Measurements from ENCODE around the gene ERMAP.
"Not testable (repeated sequence)": the region's sequence is repeated elsewhere in the genome, so short reads cannot be mapped to it uniquely, and the experiment has no call there.

Gene ERMAP

DNA sequence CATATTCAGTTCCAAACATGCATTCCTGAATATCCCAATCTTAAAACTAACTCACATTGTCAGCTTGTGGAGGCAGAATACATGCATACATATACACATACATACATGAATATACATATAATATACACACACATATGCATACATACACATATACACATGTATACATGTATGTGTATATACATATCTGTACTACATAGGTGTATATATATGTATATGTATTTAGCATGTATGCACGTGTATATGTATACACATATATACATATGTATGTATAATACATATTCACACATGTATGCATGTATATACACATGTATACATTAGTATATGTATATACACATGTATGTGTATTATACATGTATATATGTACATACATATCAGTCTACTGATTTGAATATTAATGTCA, 28.3 kb downstream of the ERMAP start:
- no peak for DNase-seq

DNA sequence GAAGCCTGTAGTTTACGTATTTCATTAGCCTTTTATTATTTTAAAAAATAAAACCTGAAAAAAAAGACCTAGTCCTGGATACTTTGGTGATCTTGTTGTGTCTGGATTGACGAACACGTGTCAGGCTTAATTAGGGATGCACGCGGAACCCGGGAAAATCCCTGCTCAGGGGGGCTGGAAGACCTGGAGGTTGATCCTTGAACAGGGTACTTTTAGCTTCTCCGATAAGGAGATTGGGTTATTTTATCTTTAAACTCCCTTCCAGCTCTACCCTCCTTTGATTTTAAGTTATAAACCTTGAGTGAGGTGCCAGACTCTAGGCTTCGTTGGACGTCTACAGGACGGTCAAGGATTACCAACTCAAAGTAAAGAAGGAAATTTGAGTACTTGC, 28.9 kb downstream of the ERMAP start:
- DNase-seq: no peak

DNA sequence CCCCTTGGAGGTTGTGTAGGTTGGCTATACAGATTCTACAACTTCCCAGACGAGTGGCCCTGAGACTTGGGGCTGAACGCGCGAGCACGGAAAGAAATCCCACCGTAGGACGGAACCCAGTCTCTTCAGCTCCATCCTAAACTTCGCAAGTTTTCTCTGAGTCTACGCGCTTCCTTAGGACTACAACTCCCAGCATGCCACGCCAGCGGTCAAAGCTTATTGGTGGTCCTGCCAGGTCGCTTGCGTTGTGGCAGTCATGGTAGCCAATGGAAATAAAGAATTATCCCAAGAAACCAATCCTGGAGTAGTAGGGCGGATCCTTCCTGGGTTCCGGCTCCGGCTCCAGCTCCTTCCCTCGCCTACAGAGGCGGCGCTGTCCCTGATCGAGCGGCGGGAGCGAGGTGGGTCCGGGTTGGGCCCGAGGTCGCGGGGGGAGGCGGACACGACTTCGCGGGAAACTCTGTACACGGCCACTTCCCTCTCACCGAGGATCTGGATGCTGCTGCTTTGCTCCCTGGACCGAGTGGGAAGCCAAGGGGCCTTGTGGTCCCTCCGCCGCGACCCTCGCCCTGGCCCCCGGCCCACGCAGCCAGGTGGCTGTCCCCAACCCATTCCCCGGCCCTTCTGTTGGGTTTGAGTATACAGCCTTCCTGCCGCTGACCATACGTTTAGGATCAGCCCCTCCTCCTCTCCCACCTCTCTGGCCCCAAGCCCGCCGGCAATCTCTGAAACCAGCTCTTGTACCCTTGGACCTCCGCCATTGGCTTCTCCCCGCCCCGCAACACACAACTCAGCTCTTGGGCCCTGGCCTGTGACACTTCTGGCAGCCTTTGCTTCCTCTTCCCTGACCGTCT, 29.6 kb downstream of the ERMAP start, which contains the start of gene ZNF691:
Gene ZNF691, plus strand, starts transcription at position 357 of the 854 bp plus-strand sequence. CDS start 3,046 bp downstream, outside the sequence.
- DNase-seq: peak; percentile 68 to 87

DNA sequence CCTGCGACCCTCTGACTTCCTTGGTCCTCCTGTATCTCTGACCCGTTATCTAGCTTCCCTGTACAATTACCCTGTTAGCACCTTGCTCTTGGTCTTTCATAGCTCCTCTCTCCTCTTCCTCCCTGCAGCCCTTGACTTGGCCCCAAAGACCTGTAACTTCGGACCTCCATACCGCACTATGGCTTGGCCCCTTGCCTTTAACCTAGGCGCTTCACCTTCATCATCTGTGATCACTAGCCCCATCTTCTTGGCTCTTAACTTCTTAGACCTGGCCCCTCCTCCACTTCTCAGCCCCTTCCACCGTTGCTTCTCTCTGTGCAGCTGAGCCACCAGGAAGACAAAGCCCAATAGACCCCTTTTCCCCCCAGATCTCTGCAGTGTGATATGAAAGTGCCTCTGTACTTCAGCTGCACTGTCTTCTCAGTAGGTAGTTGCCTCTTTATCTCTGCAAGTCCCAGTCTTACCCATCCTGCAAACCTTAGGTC, 30.2 kb downstream of the ERMAP start:
- DNase-seq: no peak

DNA sequence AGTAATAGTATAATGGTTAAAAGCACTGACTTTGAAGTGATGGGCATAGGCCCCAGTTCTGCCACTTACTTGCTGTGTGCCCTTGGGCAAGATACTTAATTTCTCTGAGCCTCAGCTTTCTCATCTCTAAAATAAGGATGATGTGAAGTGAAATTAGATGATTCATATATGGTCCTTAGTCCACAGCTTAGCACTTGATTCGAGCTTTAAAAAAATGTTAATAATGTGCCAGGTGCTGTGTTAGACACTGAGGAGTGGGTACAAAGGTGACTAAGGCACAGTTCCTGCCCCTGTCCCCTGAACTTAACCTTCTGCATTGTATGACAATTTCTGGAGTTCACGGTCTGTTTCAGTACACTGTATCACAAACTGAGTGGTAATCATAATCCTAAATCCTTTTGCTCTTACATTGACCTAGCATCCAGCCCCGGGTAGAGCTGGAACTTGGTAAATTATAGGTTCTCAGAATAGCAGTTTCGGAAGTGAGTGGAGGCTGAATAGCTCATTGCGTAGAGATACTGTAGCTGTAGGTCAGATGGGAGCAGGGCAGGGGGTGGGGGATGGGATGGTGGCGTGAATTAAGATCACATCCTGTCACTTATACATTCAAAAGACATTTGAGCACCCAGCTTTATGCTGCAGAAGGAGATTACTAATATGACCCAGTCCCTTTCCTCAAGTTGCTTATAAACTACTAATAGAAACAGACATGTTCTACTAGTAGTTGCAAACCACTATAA, 31.0 kb downstream of the ERMAP start:
- no peak for DNase-seq

DNA sequence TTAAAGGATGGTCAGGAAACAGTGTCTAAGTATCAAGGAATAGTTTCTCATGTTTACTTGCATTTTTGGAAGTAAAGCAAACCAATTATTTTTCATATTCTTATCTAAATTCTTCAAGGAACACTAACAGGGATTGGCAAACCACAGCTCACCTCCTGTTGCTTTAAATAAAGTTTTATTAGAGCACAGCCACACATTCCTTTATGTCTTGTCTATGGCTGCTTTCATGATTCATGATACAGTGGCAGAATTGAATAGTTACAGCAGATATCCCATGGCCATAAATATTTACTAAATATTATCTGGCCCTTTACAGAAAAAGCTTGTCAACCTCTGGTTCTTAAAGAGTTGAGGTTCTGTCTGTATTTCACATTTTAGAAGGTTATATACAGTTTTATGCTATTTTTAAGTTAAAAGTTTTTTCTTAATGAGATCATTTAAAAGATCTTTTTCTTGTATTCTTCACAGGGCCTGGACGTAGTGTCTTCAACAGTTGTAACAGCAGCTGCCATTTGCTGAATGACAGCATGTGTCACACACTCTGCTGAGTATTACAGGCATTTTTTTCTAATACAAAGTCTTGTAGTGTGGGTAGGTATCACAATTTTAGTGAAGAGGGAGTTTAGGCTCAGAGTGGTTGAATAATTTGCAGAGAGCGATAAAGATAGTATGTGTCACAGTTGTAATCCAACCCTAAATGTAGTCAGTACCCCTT, 32.1 kb downstream of the ERMAP start:
- DNase-seq: no peak

DNA sequence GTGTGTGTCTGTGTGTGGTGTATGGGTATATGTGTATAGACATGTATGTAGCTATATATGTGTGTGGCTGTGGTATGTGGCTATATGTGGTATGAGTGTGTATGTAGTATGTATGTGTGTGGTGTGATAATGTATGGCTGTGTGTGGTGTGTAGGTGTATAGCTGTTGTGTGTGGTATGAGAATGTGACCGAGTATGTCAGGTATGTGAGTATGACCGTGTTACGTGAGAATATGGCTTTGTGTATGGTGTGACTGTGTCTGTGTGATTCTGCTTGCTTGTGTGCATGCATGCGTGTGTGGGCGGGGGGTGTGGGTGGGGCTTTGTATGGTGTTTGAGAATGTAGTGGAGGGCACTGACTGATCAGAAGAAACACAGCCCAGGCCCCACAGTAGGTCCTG, 33.0 kb downstream of the ERMAP start:
- no peak for DNase-seq

DNA sequence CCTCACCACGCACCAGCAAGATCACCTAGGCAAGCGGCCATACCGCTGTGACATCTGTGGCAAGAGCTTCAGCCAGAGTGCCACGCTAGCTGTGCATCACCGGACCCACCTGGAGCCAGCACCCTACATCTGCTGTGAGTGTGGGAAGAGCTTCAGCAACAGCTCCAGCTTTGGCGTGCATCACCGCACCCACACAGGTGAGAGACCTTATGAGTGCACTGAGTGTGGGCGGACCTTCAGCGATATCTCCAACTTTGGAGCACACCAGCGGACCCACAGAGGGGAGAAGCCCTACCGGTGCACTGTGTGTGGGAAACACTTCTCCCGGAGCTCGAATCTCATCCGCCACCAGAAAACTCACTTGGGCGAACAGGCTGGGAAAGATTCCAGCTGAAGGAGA, 34.5 kb downstream of the ERMAP start:
- DNase-seq: no peak

DNA sequence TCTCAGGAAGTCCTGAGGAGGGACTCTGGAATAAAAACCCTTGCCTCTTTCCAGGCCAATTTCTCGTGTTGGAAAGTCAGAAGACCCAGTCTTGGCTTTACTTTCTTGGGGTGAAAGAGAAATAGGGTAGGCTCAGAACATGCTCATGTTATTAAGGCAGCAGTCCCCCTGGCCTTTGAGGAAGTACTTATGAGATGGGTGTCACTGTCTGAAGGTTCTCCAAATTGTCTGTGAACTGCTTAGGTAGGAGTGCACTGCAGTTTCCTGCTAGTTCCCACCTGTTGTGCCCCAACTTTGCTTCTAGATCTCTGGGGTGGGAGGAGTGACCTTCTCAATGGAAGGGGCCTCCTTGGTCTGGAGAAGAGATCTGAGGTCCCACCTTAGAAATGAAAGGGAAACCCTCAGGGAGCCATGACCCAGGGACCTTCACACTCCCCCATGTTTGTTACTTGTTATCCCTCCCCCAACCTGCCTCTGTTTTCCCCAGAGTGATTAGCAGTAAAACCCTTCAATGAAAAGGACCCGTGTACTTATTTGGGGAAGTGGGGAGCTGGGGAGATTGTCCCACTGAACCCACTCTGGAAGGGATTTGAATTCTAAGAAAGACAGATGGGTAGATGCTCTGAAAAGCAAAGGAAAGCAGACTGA, 35.2 kb downstream of the ERMAP start:
- DNase-seq: no peak

DNA sequence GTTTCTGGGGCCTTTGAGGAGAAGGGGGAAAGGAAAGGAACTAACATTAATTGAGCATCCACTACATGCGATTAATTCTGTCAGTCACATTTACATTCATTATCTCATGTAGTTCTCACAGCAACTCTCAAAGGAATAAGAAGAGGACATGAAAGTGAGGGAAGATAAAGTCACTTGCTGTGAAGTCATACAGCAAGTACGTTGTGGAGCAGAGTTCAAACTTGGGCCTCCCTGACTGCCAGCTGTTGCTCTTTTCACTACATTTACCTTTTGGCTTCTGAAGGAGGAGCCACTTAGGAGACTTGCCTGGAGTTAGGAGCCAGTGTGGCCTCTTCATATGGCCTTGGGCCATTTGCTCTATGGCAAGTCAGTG, 35.7 kb downstream of the ERMAP start:
- DNase-seq: no peak

DNA sequence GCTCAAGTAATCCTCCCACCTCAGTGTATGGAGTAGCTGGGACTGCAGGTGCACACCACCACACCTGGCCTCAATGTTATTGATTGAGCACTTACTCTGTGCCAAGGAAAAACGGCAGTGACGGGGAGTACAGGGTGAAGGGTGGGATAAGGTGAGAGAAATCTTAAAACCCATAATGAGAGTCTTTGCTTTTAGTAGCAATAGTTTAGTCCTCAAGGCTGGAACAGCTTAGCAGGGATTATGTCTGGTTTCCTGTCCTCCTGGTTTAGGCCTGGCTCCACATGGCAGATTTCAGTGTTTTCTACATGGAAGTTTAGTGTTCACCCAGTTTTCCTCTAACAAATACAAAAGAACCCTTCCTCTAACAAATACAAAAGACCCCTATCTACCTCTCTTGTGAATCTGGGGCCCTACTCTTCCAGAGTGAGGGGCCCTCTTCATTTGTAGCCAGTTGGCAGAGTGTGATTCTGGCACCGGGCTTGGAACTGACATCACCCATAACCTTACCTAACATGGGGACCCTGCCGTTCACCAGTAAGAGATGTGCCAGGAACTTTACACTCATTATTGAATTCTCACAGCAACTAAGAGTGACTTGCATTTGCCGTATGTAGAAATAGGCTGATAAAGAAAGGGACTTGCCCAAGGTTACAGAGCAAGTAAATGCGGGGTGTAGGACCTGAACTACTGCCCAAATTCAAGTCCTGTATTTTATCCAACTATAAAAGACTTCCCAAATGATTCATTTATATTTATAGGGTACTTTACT, 36.4 kb downstream of the ERMAP start:
- DNase-seq: no peak

DNA sequence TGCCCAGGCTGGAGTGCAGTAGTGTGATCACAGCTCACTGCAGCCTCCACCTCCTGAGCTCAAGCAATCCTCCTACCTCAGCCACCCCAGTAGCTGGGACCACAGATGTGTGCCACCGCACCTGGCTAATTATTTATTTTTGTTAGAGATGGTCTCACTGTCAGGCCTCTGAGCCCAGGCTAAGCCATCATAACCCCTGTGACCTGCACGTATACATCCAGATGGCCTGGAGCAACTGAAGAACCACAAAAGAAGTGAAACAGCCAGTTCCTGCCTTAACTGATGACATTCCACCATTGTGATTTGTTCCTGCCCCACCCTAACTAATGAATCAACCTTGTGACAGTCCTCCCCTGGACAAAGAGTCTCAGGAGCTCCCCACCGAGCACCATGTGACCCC, 39.6 kb downstream of the ERMAP start:
- DNase-seq: not testable (repeated sequence)

DNA sequence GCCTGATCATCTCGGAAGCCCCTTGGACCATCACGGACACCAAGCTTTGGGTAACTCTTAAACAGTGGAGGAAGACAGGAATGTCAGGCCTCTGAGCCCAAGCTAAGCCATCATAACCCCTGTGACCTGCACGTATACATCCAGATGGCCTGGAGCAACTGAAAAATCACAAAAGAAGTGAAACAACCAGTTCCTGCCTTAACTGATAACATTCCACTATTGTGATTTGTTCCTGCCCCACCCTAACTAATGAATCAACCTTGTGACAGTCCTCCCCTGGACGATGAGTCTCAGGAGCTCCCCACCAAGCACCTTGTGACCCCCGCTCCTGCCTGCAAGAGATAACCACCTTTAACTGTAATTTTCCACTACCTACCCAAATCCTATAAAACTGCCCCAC, 42.4 kb downstream of the ERMAP start:
- DNase-seq: not testable (repeated sequence)

DNA sequence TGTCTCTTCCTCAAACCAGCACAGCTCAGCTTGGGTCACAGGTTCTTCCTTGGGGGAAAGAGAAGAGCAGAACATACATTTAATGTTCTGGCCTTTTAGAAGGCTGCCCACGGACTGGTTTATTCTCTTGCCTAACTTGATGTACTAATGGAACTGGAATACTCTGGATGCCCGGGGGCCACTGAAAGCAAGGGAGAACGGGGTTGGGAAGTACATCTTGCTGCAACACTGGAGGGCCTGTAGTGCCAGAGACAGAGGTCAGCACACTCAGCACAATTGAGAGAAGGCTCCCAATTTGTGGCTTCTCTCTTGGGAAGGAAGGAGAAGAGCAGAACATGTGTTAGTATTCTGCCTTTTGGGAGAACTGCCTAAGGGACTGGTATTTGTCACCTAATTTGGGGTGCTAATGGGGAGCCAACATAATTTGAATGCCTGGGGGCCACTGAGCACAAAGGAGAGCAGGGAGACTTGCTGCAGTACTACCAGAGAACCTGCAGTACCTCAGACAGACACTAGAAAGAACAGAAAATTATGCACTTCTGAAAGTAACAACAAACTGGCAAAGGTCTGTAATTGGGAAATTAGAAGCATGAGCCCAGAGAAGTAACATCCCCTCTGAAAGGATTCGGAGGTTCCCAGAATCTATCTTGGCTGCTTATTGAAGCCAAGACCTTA, 43.6 kb downstream of the ERMAP start:
- no peak for DNase-seq

DNA sequence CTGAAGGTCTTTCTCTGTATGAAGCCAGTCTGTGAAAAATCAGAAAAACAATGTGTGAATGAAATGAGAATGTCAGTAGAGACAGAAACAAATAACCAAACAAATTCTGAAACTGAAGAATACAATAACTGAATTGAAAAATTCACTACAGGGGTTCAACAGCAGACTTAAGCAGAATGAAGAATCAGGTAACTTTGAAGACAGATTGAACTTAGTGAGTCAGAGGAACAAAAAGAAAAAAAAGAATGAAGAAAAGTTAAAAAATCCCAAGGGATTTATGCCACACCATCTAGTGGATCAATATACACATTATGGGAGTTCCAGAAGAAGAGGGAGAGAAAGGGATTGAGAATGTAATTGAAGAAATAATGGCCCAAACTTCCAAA, 44.1 kb downstream of the ERMAP start:
- DNase-seq: no peak

DNA sequence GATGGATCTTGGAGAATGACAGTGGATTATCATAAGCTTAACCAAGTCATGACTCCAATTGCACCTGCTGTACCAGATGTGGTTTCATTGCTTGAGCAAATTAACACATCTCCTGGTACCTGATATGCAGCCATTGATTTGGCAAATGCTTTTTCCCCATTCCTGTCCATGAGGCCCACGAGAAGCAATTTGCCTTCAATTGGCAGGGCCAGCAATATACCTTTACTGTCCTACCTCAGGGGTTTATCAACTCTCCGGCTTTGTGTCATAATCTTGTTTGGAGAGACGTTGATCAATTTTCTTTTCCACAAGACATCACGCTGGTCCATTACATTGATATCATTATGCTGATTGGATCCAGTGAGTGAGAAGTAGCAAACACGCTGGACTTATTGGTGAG, 49.6 kb downstream of the ERMAP start:
- DNase-seq: no peak

DNA sequence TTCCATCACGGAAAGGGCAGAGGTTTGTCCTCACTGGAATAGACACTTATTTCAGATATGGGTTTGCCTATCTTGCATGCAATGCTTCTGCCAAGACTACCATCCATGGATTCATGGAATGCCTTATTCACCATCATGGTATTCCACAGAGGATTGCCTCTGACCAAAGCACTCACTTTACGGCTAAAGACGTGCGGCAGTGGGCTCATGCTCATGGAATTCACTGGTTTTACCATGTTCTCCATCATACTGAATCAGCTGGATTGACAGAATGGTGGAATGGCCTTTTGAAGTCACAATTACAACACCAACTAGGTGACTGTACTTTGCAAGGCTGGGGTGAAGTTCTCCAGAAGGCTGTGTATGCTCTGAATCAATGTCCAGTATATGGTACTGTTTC, 51.5 kb downstream of the ERMAP start:
- not testable (repeated sequence) for DNase-seq

DNA sequence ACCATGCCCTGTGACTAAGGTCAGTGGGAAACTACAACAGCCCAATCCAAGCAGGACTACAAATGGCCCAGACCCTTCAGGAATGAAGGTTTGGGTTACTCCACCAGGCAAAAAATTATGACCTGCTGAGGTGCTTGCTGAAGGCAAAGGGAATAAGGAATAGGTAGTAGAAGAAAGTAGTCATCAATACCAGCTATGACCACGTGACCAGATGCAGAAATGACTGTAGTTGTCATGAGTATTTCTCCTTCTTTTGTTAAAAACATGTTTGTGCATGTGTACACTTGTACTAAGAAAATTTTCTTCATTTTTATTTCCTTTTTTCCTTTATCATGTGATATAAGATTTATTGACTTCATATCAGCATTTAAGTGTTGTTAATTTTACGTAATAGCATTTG, 52.3 kb downstream of the ERMAP start:
- DNase-seq: not testable (repeated sequence)

DNA sequence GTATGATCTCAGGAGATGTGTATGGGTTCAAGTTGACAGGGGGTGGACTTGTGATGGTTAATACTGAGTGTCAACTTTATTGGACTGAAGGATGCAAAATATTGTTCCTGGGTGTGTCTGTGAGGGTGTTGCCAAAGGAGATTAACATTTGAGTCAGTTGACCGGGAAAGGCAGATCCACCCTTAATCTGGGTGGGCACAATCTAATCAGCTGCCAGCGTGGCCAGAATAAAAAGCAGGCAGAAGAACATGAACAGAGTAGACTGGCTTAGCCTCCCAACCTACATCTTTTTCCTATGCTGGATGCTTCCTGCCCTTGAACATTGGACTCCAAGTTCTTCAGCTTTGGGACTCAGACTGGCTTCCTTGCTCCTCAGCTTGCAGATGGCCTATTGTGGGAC, 52.8 kb downstream of the ERMAP start:
- DNase-seq: not testable (repeated sequence)

DNA sequence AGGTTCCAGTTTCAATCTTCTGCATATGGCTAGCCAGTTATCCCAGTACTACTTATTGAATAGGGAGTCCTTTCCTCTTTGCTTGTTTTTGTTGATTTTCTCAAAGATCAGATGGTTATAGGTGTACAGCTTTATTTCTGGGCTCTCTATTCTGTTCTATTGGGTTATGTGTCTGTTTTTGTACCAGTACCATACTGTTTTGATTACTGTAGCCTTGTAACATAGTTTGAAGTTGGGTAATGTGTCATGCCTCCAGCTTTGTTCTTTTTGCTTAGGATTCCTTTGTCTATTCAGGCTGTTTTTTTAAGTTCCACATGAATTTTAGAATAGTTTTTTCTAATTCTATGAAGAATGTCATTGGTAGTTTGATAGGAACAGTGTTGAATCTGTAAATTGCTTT, 56.2 kb downstream of the ERMAP start:
- not testable (repeated sequence) for DNase-seq

DNA sequence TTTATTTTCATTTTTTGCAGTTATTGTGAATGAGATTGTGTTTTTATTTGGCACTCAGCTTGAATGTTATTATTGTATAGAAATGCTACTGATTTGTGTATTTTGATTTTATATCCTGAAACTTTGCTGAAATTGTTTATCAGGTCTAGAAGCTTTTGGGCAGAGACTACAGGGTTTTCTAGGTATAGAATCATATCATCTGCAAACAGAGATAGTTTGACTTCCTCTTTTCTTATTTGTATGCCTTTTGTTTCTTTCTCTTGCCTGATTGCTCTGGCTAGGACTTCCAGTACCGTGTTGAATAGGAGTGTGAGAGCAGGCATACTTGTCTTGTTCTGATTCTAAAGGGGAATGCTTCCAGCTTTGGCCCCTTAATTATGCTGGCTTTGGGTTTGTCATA, 56.7 kb downstream of the ERMAP start:
- DNase-seq: no peak

DNA sequence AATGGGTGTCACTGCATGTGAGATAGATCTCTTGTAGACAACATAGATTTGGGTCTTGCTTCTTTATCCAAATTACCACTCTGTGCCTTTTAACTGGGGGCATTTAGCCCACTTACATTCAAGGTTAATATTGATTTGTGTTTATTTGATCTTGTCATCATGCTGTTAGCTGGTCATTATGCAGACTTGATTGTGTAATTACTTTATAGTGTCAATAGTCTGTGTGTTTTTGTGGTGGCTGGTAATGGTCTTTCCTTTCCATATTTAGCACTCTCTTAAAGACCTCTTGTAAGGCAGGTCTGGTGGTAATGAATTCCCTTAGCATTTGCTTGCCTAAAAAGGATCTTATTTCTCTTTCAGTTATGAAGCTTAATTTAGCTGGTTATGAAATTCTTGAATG, 59.1 kb downstream of the ERMAP start:
- DNase-seq: no peak

Data from cerebellar nuclear complex (tissue), 1 donor.